H1 (cell line): Measurements from ENCODE around the gene SLC43A1.

ENCODE experiments used
- CEBPB ChIP-seq: IDR thresholded peaks from 2 replicates; pipeline ENCODE4 v1.6.1; 2012; ENCODE audit warnings: low read depth, low read length
- GABPA ChIP-seq: IDR thresholded peaks from 2 replicates; pipeline ENCODE4 v1.6.1; 2011; ENCODE audit warnings: mild to moderate bottlenecking, low read length, moderate library complexity, borderline replicate concordance; ENCODE audit not compliant: insufficient read depth
- HDAC2 ChIP-seq, 2 experiments: fragments of 300-600 bp in 1 of 2; sonication (generic) in 1 of 2; IDR thresholded peaks; 2 replicates each; pipeline ENCODE4 v1.6.1; 2011 to 2012; ENCODE audit warnings: low read depth in 2 of 2, low read length in 2 of 2, mild to moderate bottlenecking in 2 of 2, moderate library complexity in 2 of 2, borderline replicate concordance in 1 of 2, inconsistent platforms in 1 of 2
- HDAC6 ChIP-seq: IDR thresholded peaks from one replicate; pipeline ENCODE4 v1.7.1; 2012; ENCODE audit warnings: low read depth, mild to moderate bottlenecking, inconsistent platforms, low read length, moderate library complexity
- KDM5A ChIP-seq: fragments of 200-600 bp; IDR thresholded peaks from 2 replicates; pipeline ENCODE4 v1.7.1; 2012; ENCODE audit warnings: mild to moderate bottlenecking, low read length, inconsistent platforms, mixed read lengths
- POLR2A ChIP-seq, 2 experiments: IDR thresholded peaks; 1 replicate in 1 of 2; 2 replicates in 1 of 2; pipeline ENCODE4 v1.6.1; 2011; ENCODE audit warnings: low read depth in 2 of 2, low read length in 2 of 2, mild to moderate bottlenecking in 2 of 2; ENCODE audit errors: control extremely low read depth in 1 of 2
- RAD21 ChIP-seq, 2 experiments: IDR thresholded peaks in 1 of 2; conservative IDR thresholded peaks in 1 of 2; 2 replicates each; pipeline ENCODE4 v1.6.1; 2011; ENCODE audit warnings: low read depth in 2 of 2, low read length in 2 of 2, improper control_type of control experiment in 1 of 2, inconsistent platforms in 1 of 2, mild to moderate bottlenecking in 1 of 2, moderate library complexity in 1 of 2
- RFX5 ChIP-seq: IDR thresholded peaks from 2 replicates; pipeline ENCODE4 v1.6.1; 2011; ENCODE audit warnings: low read depth, low read length, improper control_type of control experiment, borderline replicate concordance
- SUZ12 ChIP-seq: fragments of 200-600 bp; sonication (generic); IDR thresholded peaks from 2 replicates; pipeline ENCODE4 v1.6.1; 2012; ENCODE audit warnings: mild to moderate bottlenecking, inconsistent platforms, low read length, moderate library complexity, mixed read lengths
- ZNF274 ChIP-seq: IDR thresholded peaks from 2 replicates; pipeline ENCODE4 v1.7.0; 2012; ENCODE audit warnings: low read length, borderline replicate concordance; ENCODE audit errors: extremely low read depth
- TF ChIP-seq, protein P1 (sequence below), 3 experiments: IDR thresholded peaks; 1 replicate in 2 of 3; 2 replicates in 1 of 3; pipeline versions ENCODE4 v1.5.1 to v1.6.1; 2011; ENCODE audit warnings: low read length in 3 of 3, mild to moderate bottlenecking in 3 of 3, inconsistent platforms in 2 of 3, low read depth in 1 of 3, moderate library complexity in 1 of 3; ENCODE audit not compliant: insufficient read depth in 1 of 3; ENCODE audit errors: control extremely low read depth in 1 of 3
- TF ChIP-seq, protein P2 (sequence below): IDR thresholded peaks from 2 replicates; pipeline ENCODE4 v1.6.1; 2012; ENCODE audit warnings: inconsistent platforms
- TF ChIP-seq, protein P3 (sequence below): IDR thresholded peaks from 2 replicates; pipeline ENCODE4 v1.6.1; 2012; ENCODE audit warnings: low read length, inconsistent platforms

- TF ChIP-seq SUZ12 (no peak), ZNF274 (no peak), HDAC2 (IDR thresholded peaks at IDR 0.05; ENCODE audit: borderline replicate concordance in 1 of 2, low read depth in 2 of 2, low read length in 2 of 2) (no peak), RFX5 (no peak), GABPA (no peak), CEBPB (no peak), POLR2A (IDR thresholded peaks at IDR 0.05; ENCODE audit: control extremely low read depth in 1 of 2, low read depth in 2 of 2, low read length in 2 of 2) (no peak), HDAC6 (no peak), KDM5A (no peak), RAD21 (IDR thresholded peaks at IDR 0.05 in 1 of 2, conservative IDR thresholded peaks at IDR 0.05 in 1 of 2; ENCODE audit: low read depth in 2 of 2, low read length in 2 of 2) (no peak)
- TF ChIP-seq, protein P1, sequence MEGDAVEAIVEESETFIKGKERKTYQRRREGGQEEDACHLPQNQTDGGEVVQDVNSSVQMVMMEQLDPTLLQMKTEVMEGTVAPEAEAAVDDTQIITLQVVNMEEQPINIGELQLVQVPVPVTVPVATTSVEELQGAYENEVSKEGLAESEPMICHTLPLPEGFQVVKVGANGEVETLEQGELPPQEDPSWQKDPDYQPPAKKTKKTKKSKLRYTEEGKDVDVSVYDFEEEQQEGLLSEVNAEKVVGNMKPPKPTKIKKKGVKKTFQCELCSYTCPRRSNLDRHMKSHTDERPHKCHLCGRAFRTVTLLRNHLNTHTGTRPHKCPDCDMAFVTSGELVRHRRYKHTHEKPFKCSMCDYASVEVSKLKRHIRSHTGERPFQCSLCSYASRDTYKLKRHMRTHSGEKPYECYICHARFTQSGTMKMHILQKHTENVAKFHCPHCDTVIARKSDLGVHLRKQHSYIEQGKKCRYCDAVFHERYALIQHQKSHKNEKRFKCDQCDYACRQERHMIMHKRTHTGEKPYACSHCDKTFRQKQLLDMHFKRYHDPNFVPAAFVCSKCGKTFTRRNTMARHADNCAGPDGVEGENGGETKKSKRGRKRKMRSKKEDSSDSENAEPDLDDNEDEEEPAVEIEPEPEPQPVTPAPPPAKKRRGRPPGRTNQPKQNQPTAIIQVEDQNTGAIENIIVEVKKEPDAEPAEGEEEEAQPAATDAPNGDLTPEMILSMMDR (IDR thresholded peaks at IDR 0.05; ENCODE audit: control extremely low read depth in 1 of 3, insufficient read depth in 1 of 3, low read depth in 1 of 3, low read length in 3 of 3) = no peak
- TF ChIP-seq, protein P2, sequence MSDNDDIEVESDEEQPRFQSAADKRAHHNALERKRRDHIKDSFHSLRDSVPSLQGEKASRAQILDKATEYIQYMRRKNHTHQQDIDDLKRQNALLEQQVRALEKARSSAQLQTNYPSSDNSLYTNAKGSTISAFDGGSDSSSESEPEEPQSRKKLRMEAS = no peak
- TF ChIP-seq, protein P3, sequence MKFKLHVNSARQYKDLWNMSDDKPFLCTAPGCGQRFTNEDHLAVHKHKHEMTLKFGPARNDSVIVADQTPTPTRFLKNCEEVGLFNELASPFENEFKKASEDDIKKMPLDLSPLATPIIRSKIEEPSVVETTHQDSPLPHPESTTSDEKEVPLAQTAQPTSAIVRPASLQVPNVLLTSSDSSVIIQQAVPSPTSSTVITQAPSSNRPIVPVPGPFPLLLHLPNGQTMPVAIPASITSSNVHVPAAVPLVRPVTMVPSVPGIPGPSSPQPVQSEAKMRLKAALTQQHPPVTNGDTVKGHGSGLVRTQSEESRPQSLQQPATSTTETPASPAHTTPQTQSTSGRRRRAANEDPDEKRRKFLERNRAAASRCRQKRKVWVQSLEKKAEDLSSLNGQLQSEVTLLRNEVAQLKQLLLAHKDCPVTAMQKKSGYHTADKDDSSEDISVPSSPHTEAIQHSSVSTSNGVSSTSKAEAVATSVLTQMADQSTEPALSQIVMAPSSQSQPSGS = no peak
Measured at GRCh38 chr11:57501953-57502352, 13.5 kb downstream of the SLC43A1 start.
